ENCODE data around the gene ORM1.

ORM1 gene

GRCh38 chr9:114336699-114337395 lies 13.9 kb downstream of the ORM1 start:
- POLR2A ChIA-PET (ENCODE audit: low non-redundant PET): no interaction called here
- TF ChIP-seq CTCF (conservative IDR thresholded peaks at IDR 0.05; ENCODE audit: low read depth): no peak
- CTCF ChIA-PET: interaction anchor here (1.0 kb wide), 1 partner anchor 46 kb away, joined by 6 read pairs; no protein-coding TSS in a partner anchor
- H3K27ac ChIP-seq: no peak overlapping the region
- DNase-seq (ENCODE audit: low spot score): no peak

- no peak for DNase-seq (ENCODE audit: low spot score)
- ChIA-PET CTCF (interaction anchor here (0.5 kb wide), 1 partner anchor 65 kb away, joined by 3 read pairs; no protein-coding TSS in a partner anchor), POLR2A (ENCODE audit: low non-redundant PET) (no interaction called here)
- no peak overlapping the region for H3K27ac ChIP-seq
- no peak for TF ChIP-seq CTCF (conservative IDR thresholded peaks at IDR 0.05; ENCODE audit: low read depth)
These were observed 15.3 kb downstream of the ORM1 start for GRCh38 chr9:114338187-114338586.

GRCh38 chr9:114339130-114339908 lies 16.4 kb downstream of the ORM1 start:
- H3K27ac ChIP-seq: no peak overlapping the region
- ChIA-PET CTCF (interaction anchor here (0.5 to 1.2 kb wide), 7 partner anchors 10 to 573 kb away, joined by 3 to 5 read pairs (median 3); no protein-coding TSS in a partner anchor), POLR2A (ENCODE audit: low non-redundant PET) (interaction anchor here (0.6 kb wide), 1 partner anchor 577 kb away, joined by 3 read pairs; no protein-coding TSS in a partner anchor)
- peak; percentile 93 for TF ChIP-seq CTCF (conservative IDR thresholded peaks at IDR 0.05; ENCODE audit: low read depth)
- peak; percentile 90 for DNase-seq (ENCODE audit: low spot score)

- POLR2A ChIA-PET (ENCODE audit: low non-redundant PET): no interaction called here
- H3K27ac ChIP-seq: no peak overlapping the region; the same call in 1 of the 2 replicates
- TF ChIP-seq CTCF (conservative IDR thresholded peaks at IDR 0.05; ENCODE audit: low read depth): no peak
- DNase-seq (ENCODE audit: low spot score): no peak
- CTCF ChIA-PET: no interaction called here
These were observed 18.4 kb downstream of the ORM1 start for GRCh38 chr9:114341152-114341830.

GRCh38 chr9:114341991-114342390 lies 19.1 kb downstream of the ORM1 start:
- H3K27ac ChIP-seq: no peak overlapping the region; the same call in 1 of the 2 replicates
- no peak for DNase-seq (ENCODE audit: low spot score)
- ChIA-PET POLR2A (ENCODE audit: low non-redundant PET) (no interaction called here), CTCF (interaction anchor here (1.1 kb wide), 1 partner anchor 187 kb away, joined by 3 read pairs; the partner anchor contains the start of gene COL27A1)
- no peak for TF ChIP-seq CTCF (conservative IDR thresholded peaks at IDR 0.05; ENCODE audit: low read depth)

All from RWPE1 (cell line).